Left renal cortex interstitium (tissue), 4 donors: ENCODE measurements around the gene BMAL1. TPM values are rescaled to one million over a fixed set of nuclear protein-coding genes. Genes with fewer than 3 reads are reported as not detected.

Source experiments
- DNase-seq, 4 donors: peaks; one replicate each; pipeline ENCODE4 v3.0.0-alpha.2; 2013; ENCODE audit warnings: low read depth in 4 of 4, low spot score in 2 of 4, missing footprints in 1 of 4
- polyA plus RNA-seq, 4 donors: library from polyadenylated mRNA; unstranded; fragments of 120-200 nt; gene quantifications; one replicate each; pipeline ENCODE4 v1.2.1, GENCODE V29; 2013; ENCODE audit not compliant: insufficient read length in 4 of 4

BMAL1 gene
- polyA plus RNA-seq, 4 donors = 11.2 to 13.7 (median 11.8) TPM

DNA sequence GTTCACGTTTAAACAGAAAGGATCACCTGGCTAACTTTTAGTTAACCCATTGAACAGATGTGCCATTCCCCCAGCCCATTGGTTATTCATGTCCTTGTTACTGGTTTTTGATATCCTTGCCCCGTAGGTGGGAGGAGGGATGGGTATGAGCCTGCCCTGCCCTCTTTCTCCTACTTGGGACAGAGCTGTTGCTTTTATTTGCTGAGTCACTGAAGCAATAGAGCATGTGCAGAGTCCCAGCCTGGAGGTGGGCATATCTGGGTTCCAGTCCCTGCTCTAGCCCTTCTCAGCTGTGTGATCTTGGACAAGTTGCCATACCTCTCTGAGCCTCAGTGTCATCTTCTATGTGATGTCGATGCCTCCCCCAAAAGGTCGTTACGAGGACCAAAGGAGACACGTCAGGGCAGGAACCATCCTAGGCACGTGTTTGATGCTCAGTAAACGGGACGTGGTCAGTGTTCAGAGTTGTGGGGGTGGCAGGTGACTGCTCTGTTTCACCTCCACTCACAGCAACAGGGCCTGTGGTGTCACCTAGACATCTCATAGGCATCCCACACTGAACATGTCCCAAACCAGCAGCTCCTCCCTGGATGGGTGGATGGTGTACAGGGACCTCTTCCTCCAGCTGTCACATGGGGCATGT is 61.0 kb downstream of the BMAL1 start:
- no peak for DNase-seq

DNA sequence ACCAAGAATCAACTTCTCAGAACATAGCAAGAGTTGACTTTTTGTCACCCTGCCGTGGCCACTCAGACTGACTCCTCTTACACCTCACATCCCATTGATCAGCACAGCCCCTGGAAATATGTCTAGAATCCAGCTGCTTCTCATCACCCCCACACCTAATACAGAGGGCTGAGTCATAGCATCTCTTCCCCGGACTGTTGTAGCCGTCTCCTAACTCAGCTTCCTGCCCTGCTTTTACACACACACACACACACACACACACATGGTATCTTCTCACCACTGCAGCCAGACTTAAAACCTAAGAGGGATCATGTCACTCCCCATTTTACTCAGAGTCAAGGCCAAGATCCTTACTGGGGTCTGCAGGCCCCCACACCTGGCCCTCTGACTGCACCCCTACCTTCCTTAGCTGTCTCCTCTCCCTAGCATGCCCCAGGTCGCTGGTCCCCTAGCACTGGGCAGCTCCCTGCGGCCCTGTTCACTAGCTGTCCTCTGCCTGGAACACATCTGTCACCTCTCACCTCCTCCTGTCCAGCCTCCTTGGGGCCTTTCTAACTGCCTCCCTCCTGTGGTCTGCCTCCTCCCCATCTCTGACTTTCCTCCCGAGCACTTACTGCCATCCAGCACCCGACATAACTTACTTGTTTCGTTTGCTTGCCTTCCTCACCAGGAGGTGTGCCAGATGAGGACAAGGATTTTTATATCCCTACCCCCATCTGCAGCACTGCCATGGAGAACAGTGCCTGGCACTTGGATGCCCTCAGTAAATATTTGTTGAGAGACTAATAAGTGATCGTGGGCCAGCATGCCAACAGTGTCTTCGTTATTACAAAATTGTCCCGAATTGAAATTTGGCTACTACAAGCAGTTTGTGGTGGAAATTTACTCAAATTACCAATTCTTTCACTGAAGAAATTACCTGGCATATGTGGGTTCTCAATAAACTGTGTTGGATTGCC is 61.9 kb downstream of the BMAL1 start:
- no peak for DNase-seq

DNA sequence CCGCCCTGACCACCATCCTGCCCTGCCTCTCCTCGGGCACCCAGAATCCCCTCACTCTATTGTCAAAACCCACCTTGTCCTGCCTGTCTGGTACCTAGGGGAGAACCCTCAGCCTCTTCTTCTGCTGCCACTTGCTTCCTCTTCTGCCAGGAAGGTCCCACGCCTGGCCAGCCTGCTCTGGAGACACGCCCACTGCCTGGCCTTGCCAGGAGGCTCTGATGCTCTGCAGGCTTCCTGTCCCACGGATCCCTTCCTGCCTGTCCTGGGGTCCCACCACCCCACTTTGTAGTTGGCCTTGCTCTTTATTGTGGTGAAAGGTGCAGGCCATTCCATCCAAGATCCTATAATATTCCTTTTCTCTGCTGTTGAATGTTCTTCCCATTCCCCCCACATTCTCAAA is 63.4 kb downstream of the BMAL1 start:
- no peak for DNase-seq

DNA sequence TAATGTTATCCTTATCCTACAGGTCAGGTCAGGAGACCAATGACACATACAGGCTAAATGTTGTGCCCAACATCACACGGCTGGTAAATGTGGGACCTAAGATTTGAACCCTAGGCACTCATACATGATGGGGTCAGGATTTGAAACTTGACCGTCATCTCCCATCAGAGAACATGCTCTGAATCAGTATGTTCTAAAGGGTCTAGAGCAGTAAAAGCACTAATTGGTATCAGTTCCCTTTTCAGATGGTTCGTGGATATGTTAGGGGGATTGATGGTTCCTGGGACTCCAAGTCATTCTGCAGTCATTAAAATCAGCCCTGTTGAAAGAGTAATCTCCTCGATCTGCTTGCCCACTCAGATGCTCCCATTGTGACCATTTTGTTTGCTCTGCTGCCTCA is 65.5 kb downstream of the BMAL1 start:
- no peak for DNase-seq

DNA sequence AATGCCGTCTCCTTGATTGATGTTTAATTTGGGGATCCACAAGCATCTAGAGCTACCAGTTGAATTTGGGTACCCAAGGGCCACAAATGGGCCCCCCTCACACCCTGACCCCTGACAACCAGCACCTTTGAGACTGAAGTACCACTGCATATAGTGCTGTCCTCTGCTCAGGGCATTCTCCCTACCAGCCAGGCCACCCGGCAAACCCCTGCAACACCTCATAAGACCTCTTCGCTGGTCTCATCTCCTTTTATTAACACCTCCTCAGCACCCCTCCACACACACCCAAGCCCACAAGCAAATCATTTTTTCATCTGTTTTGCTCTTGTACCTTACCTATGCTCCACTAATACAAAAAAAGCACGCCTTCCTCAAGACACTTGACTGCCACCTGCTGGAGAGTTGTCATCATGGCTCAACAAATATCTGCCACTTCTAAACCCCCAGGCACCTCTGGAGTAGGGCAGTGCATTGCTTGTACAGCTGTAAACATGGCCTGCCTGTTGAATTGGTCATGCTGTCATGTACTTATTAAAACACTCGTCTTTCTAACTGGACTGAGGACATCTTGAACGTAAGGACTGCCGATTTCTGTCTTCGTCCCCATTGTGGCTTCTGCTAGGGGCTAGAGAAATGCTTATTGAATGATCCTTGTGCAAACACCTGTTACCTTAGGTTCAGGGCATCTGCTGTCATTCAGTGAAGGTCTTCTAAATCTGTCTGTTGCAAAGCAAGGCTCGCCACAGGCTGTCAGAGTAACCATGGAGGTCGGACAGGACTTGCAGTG is 66.5 kb downstream of the BMAL1 start:
- DNase-seq = peak in 2 of 4 donors; percentile 36 to 72

DNA sequence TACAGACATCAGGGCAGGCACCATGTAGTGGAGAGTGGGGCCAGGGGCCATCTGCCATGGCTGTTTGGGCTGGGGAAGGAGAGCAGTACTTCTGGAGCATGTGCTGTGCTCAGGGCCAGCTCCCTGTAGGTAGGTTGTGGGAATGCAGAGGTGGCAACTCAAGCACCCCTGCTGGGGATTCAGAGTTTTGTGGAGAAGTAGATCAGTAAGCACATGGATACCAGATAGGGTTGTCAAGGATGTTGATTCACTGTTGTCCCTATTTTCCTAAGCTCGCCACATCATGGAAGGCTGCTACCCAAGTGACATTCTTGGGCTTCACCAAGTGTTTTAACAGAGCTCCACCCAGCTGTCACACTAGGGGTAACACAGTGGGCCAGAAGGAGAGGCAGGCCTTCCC is 67.2 kb downstream of the BMAL1 start:
- no peak for DNase-seq

DNA sequence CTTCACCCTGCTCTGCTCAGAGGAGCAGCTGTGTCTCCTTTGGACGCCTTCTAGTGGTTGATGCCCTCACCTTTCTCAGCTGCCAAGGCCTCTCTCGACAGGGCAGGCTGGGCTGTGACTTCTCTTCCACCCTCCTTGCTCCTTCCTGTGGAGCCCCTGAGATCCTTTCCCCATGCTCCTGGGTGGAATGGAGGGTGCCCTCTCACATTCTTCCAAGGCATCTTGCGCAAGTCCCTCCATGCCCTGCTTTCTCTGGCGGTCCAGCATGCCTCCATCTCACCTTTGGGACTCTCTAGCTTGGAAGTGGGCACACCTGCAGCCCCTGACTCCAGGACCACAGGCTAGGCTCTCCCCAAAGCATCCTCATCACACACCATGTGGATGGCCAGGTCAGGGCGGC is 68.9 kb downstream of the BMAL1 start:
- no peak for DNase-seq

DNA sequence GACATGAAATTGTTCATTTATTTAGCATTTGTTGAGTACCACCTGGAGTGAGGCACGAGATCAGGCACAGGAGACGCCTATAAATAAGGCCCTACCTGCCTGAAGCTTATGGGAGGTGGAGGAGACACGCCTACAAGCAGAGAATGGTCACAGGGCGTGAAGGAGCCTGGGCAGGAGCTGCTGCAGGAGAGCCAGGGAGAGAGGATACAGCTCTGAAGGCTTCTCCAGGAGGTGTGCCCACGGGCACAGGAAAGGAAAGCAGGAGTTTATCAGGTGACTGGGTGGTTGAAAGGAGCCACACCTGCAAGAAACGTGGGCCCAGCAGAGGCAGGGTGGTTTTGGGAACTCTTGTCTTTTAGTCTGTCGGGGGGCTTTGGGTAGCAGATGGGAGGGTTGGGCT is 70.3 kb downstream of the BMAL1 start:
- DNase-seq = no peak

DNA sequence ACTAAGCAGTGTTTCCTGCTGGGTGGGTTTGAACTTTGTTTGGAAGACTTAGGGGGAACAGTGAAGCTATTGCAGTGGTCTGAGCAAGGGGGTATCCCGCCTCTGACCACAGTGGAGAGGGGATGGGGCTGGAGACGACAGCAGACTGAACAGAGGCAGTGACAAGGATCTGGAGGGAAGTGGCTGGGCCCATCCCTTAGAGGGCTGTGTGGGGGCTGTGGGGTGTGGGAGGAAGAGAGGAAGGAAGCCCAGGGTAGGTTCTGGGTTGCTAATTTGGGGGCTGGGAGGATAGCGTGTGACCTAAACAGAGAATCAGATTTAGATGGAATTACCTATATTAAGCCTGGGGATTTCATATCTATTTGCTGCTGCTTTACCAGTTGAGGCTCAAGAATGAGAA is 70.7 kb downstream of the BMAL1 start:
- DNase-seq = no peak

DNA sequence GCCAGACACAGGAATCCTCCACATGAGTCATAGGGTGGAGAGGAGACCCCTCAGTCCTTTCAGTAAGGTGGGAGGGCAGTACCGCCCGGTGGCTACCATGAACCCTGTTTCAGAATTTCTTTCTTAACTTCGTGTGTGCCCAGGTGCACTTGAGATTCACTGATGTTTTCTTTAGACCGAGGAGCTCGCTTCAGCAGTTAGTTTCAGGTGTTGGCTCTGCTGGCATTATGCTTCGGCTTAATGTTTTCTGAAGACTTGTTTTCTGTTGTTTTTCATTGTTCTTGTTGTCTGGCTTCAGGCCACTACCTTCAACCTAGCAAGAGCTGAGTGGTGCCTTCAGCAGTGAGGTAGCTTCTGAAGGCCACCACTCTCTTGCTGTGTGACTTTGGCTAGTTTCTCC is 71.5 kb downstream of the BMAL1 start:
- no peak for DNase-seq

DNA sequence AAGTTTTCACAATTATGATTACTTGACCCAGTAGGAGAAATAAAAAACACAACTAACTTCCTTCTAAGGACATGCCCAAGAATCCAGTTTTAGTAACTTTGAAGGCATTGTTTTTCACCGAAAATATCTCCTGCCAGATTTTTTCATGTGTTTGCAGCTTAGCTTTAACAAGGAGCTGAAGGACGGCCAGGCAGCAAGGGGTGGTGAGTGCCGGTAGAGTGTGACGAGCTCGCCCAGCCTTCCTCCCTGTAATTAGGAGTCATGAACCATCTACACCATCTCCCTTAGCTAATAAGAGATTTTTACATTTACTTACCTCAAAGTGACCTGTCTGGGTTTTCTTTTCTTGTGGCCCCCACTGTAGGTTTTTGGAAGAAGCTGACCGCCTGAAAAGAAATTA is 72.0 kb downstream of the BMAL1 start:
- no peak for DNase-seq

DNA sequence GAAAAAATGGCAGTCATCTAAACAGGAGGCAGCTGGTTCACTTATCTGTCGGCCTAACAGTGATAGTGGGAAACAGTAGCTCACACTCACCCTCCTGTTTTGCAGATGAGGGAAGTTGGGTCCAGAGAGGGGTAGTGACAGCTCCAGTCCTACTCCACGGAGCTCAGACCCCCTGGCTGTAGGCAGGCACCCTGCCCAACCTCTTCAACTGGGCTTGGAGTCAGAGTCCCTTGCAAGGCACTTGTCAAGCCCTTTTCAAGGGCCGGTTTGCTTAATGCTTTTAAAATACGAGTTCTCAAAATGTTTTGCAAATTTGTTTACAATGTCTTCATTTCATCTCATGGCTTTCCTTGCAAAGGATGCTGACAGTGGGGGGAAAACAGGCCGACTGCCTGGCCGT is 75.1 kb downstream of the BMAL1 start:
- DNase-seq = no peak

DNA sequence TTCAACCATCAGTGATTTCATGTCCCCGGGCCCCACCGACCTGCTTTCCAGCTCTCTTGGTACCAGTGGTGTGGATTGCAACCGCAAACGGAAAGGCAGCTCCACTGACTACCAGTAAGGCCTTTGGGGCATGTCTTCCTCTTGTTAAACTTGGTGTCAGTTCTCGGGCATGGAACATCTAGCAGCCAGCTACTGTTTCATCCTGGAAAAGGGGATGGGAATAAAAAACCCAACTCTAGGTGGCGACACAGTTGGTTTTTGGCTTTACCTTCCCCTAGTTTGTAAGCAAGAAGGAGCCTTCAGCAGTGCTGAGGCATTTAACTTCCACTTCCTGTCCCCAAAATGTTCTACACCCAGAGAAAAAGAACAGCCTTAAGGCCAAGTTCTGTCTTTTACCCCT is 76.7 kb downstream of the BMAL1 start:
- DNase-seq = no peak

DNA sequence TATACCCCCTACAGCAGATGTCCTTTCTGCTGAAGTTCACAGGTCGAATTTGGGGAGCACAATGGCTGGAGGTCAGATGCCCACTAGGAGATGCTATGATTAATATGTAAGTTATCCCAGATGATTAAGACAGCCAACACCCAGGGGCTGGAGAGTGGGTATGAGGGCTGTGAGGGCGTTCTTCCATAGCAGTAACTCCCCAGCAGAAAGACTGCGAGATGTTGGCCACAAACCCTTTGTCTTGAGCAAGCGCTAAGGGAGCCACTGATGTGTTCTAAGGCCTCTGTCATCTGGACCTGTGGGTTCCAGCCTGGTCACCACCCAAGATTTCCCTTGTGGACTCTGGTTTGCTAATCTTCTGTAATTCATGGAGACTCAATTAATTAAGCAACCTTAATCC is 77.6 kb downstream of the BMAL1 start:
- DNase-seq = no peak

DNA sequence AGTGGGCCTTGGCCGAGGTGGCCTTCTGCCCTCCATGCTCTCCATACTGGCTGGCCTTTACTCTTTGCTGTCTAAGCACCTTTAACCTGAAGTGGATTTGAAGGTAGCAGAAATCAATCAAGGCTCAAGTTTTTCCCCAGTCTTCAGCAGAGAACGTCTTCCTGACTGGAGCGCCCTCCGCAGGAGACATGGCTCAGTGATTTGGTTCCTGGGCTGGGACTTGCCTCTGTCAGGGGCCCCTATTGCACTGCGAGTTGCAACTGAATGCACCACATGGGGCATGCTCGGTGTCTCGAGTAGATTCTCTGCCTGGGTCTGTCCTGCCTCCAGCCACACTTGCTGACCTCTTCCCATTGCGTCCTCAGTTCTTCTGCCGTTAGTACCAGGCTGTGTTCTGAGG is 79.6 kb downstream of the BMAL1 start:
- DNase-seq = no peak

DNA sequence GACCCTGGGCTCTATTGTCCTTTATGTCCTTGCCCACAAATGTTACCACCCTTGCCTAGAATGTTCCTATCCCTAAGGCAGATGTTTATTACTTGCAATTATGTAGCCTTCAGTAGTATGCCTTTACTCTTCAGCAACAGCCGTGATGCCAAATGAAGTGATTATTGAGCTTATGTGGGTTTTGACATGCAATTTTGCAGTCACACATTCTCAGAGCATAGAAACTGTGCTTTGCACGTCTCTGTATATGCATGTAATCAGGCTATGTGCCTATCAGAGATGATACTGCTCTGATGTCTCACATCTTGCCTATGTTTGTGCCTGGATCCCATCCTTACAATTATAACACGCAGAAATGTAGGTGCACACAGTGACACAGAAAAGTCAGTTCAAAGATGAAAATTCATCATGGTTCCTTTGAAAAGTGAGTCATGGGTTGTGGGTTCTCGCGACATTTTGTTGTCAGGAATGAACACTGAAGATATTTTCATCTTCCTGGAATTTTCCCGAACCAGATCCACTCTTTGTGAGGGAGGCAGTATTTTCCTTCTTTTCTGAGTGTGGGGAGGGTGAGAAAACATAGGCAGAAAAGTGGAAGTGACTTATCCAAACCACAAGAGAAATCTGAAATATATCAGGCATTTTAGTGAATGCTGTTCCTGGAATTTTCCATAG is 81.1 kb downstream of the BMAL1 start:
- no peak for DNase-seq

DNA sequence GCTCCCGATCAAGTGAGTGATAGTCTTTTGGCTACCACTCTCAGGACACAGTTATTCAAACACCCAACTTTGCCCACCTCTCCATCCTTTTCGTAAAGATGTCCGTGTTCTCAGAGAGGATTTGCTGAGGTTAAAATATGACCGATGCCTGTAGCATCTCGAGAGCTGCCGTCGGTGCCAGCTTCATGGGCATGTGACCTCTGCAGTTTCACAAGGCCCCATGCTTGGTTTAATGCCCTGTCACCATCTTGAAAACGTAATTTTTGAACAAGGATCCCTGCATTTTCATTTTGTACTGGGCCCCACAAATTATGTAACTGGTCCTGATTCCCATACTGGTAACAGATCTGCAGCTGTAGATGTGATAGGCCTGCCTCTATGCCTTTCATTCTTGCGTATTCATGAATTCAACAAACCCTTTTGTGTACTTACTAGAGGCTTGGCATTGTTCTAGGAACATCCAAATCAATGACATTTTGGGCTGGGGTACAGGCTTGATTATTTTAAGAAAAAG is 85.1 kb downstream of the BMAL1 start:
- no peak for DNase-seq

DNA sequence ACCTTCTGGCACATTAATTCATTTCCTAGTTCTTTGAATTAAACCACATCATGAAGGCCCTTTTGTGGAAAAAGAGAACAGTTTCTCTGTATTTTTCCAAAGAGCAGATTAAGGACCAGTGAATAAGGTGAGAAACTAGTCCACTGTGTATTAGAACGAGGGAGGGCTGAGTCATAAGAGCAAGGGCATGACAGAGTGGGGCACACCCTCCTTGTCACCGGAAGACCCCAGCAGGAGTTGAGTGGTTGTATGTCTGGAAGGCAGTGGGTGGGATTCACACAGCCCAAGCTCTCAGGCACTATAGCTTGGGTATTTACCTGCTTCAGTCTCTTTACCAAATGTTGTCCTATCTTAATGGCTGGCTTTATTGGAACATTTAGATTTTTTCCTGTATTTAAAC is 86.8 kb downstream of the BMAL1 start:
- no peak for DNase-seq

DNA sequence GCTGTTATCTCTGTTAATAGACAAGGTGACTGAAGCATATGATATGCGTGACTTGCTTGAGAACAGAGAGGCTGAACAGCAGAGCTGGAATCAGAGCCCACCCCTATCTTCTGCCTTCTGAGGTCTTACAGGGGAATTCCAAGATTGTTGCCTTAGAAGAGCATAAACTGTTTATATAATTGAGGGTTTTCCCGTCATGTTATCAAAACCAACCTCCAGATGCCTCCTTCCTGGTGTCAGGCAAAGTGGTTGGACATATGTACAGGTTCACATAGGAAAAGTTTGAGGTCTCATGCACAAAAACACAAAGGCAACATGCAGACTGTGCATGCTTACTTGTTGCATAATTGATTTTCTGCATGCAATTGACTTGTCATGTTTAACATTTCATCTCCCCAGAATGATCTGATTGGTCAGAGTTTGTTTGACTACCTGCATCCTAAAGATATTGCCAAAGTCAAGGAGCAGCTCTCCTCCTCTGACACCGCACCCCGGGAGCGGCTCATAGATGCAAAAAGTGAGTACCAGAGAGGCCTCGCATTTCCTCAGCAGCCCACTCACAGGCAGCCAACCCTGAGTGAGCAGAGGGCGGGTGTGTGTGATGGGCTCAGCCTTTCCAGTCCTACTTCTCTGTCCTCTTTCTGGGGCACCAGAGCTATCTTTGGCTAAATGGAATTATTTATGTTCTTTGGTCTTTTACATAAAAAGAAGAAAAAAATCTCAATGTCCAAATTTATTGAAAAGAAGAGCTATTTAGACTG is 88.9 kb downstream of the BMAL1 start:
- DNase-seq = no peak

DNA sequence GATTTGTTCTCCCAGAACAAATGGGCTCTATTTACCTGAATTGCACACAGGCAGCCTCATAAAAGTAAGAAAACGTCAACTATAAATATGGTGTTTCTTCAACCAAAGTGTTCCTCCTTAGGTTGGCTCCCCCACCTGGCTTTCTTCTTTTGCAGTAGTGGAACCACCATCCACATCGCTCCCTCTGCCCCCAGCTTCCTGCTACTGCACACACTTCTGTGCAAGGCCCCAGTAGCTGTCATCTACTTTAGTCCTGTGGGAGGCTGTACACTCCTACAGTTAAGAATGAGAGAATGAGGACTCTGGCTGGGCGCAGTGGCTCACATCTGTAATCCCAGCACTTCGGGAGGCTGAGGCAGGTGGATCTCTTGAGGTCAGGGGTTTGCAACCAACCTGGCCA is 89.5 kb downstream of the BMAL1 start:
- no peak for DNase-seq
